Measurements from ENCODE around the gene ELF3.

ELF3 gene

DNA sequence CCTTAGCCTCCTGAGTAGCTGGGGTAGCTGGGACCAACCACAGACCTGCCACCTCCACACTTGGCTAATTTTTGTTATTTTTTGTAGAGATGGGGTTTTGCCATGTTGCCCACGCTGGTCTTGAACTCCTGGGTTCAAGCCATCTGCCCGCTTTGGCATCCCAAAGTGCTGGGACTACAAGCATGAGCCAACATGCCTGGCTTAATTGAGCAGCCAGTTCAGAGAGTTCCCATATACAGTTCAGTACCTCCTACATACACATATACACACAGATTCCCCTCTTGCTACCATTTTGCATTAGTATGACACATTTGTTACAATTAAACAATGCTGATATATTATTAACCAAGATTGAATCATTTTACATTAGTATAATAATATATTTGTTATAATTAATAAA, 25.0 kb upstream of the ELF3 start:
- no peak overlapping the region for H3K4me3 ChIP-seq (ENCODE audit: low read depth, low read length)
- TF ChIP-seq, protein P1, sequence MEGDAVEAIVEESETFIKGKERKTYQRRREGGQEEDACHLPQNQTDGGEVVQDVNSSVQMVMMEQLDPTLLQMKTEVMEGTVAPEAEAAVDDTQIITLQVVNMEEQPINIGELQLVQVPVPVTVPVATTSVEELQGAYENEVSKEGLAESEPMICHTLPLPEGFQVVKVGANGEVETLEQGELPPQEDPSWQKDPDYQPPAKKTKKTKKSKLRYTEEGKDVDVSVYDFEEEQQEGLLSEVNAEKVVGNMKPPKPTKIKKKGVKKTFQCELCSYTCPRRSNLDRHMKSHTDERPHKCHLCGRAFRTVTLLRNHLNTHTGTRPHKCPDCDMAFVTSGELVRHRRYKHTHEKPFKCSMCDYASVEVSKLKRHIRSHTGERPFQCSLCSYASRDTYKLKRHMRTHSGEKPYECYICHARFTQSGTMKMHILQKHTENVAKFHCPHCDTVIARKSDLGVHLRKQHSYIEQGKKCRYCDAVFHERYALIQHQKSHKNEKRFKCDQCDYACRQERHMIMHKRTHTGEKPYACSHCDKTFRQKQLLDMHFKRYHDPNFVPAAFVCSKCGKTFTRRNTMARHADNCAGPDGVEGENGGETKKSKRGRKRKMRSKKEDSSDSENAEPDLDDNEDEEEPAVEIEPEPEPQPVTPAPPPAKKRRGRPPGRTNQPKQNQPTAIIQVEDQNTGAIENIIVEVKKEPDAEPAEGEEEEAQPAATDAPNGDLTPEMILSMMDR (IDR thresholded peaks at IDR 0.05; ENCODE audit: low read depth, low read length, missing control alignments): no peak
- no peak overlapping the region for H3K27ac ChIP-seq
- no peaks in the 10 kb centered on the region for H3K27me3 ChIP-seq (replicated peaks)
- no peak for DNase-seq
- peaks cover 14% of the 10 kb centered on the region for H3K36me3 ChIP-seq (replicated peaks)
- in situ Hi-C loops (cut with HindIII; ENCODE audit: low pct_ligation_motif_present, low sequenced_read_pairs): no loop called here

DNA sequence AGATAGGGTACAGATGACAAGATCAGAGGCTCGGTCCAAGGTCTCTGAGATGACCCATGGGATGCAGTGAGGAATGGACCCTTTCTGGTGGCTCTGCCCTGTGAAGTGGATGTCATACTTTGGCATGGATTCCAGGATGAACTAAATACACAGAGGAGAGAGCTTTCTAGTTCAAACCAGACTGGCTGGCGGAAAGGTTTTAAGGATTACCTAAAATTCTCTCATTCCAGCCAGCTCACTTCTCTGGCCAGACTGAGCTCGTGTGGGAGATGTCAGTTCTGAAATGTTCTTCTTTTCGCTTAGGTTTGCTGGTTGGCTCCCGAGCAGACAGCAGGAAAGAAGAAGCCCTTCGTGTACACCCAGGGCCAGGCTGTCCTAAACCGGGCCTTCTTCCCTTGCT, 21.8 kb upstream of the ELF3 start:
- no peak overlapping the region for H3K4me3 ChIP-seq (ENCODE audit: low read depth, low read length)
- TF ChIP-seq, protein P1 (IDR thresholded peaks at IDR 0.05; ENCODE audit: low read depth, low read length, missing control alignments): no peak
- no peaks in the 10 kb centered on the region for H3K27me3 ChIP-seq (replicated peaks)
- peaks cover 30% of the 10 kb centered on the region for H3K36me3 ChIP-seq (replicated peaks)
- H3K27ac ChIP-seq: no peak overlapping the region
- in situ Hi-C loops (cut with HindIII; ENCODE audit: low pct_ligation_motif_present, low sequenced_read_pairs): no loop called here
- no peak for DNase-seq

GRCh38 chr1:201989354-201990128, 20.8 kb upstream of the ELF3 start:
- Histone ChIP-seq H3K4me3 (ENCODE audit: low read depth, low read length) (no peak overlapping the region), H3K27me3 (replicated peaks) (no peaks in the 10 kb centered on the region), H3K27ac (no peak overlapping the region), H3K36me3 (replicated peaks) (peaks cover 36% of the 10 kb centered on the region)
- in situ Hi-C loops (cut with HindIII; ENCODE audit: low pct_ligation_motif_present, low sequenced_read_pairs): no loop called here
- TF ChIP-seq, protein P1 (IDR thresholded peaks at IDR 0.05; ENCODE audit: low read depth, low read length, missing control alignments): no peak
- no peak for DNase-seq

GRCh38 chr1:201990427-201990826, 20.0 kb upstream of the ELF3 start:
- H3K4me3 ChIP-seq (ENCODE audit: low read depth, low read length): no peak overlapping the region
- DNase-seq: no peak
- no peaks in the 10 kb centered on the region for H3K27me3 ChIP-seq (replicated peaks)
- TF ChIP-seq, protein P1 (IDR thresholded peaks at IDR 0.05; ENCODE audit: low read depth, low read length, missing control alignments): no peak
- no peak overlapping the region for H3K27ac ChIP-seq
- in situ Hi-C loops (cut with HindIII; ENCODE audit: low pct_ligation_motif_present, low sequenced_read_pairs): no loop called here
- peaks cover 36% of the 10 kb centered on the region for H3K36me3 ChIP-seq (replicated peaks)

DNA sequence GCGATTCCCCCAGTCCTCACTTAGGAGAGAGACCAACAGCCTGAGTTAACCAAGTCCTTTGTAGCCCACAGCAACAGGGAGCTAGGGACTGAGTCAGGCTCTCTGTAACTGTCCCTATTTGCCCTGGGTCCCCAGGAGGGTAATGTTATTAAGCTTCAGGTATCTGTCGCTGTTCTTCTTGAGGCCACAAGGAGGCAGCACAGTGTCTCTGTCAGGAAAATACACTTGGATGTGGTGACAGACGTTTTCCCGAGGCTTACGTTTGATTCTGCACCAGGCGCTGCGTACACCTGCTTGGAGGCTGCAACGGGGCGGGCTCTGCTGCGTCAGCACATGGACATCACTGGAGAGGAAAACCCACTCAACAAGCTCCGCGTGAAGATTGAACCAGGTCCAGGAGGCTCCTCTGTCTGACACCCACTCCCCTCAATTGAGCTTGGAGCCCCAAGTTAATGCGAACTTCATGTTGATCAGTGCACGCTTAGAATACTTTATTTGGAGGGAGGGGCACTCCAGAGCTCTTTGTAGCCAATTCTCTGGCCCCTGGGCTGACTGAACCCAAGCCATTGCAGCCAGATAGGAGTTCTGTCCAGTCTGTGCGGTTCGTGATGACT, 10.7 kb upstream of the ELF3 start:
- H3K27me3 ChIP-seq (replicated peaks): no peaks in the 10 kb centered on the region
- TF ChIP-seq, protein P1 (IDR thresholded peaks at IDR 0.05; ENCODE audit: low read depth, low read length, missing control alignments): peak; percentile 86
- DNase-seq: no peak
- H3K4me3 ChIP-seq (ENCODE audit: low read depth, low read length): no peak overlapping the region
- peaks cover 58% of the 10 kb centered on the region for H3K36me3 ChIP-seq (replicated peaks)
- no peak overlapping the region for H3K27ac ChIP-seq
- in situ Hi-C loops (cut with HindIII; ENCODE audit: low pct_ligation_motif_present, low sequenced_read_pairs): loop anchor here (25.0 kb wide), 1 partner anchor 138 kb away; the partner anchor contains the start of gene ARL8A

Data from brain microvascular endothelial cell (primary cell).